Left lung (tissue), 10 donors: ENCODE measurements around the gene HINT3. TPM values are rescaled to one million over a fixed set of nuclear protein-coding genes. Genes with fewer than 3 reads are reported as not detected.
A peak's percentile ranks its signal among the peaks of the same experiment; 100 is the strongest.

ENCODE experiments used
- ATAC-seq: fragments of 200-7000 bp; cut with Tn5 transposase; one replicate; pipeline ENCODE4 v1.9.1; 2020; ENCODE audit warnings: moderate library complexity
- DNase-seq, 4 donors: peaks; one replicate each; pipeline ENCODE4 v3.0.0-alpha.2; 2013 to 2020
- H3K27ac ChIP-seq, 2 donors: fragments of 200-600 bp; sonication (generic) in 1 of 2; one replicate each; pipeline versions ENCODE4 v1.5.0 to v1.8.0; 2020 to 2021
- H3K27me3 ChIP-seq, 2 donors: fragments of 200-600 bp; sonication (generic) in 1 of 2; one replicate each; pipeline versions ENCODE4 v1.5.0 to v1.8.0; 2020 to 2021
- H3K36me3 ChIP-seq, 2 donors: fragments of 200-600 bp; sonication (generic) in 1 of 2; one replicate each; pipeline versions ENCODE4 v1.5.0 to v1.8.0; 2020 to 2021
- H3K4me1 ChIP-seq, 2 donors: fragments of 200-600 bp; one replicate each; pipeline ENCODE4 v1.8.0; 2021
- H3K4me3 ChIP-seq, 2 donors: fragments of 200-600 bp; sonication (generic) in 1 of 2; one replicate each; pipeline versions ENCODE4 v1.5.0 to v1.8.0; 2020 to 2021; ENCODE audit warnings: mild to moderate bottlenecking in 1 of 2
- H3K9me3 ChIP-seq, 2 donors: fragments of 200-600 bp; sonication (generic) in 1 of 2; one replicate each; pipeline versions ENCODE4 v1.5.0 to v1.8.0; 2020 to 2021
- CTCF ChIP-seq, 2 donors: fragments of 200-600 bp; sonication (generic) in 1 of 2; IDR thresholded peaks; one replicate each; pipeline versions ENCODE4 v1.5.0 to v1.8.0; 2021; ENCODE audit warnings: antibody characterized with exemption in 2 of 2
- intact Hi-C, 2 donors: fragments of 100-400 bp; cut with DNase I; formaldehyde crosslinking; loops; one replicate each; pipeline versions ENCODE4 v1.11.2 to v1.14.2; 2022
- polyA plus RNA-seq, 6 donors: library from polyadenylated mRNA; unstranded; fragments of 120-200 nt; gene quantifications; one replicate each; pipeline ENCODE4 v1.2.1, GENCODE V29; 2013; ENCODE audit not compliant: insufficient read length in 6 of 6
- total RNA-seq, 2 donors: library from RNA; stranded (reverse); fragmentation: NEBNext Ultra II Directional; extraction: Animal tissue kit (Norgen Biotek cat#: 25700); gene quantifications; one replicate each; pipeline ENCODE4 v1.2.1, GENCODE V29; 2021
- donor health status: DM: no; HTN: yes; CAD: no.
- donor health status: DM: no; HTN: no; CAD: no.

The HINT3 gene
- total and polyA plus RNA-seq, 8 donors: 18.3 to 29.7 (median 23.9) TPM

DNA sequence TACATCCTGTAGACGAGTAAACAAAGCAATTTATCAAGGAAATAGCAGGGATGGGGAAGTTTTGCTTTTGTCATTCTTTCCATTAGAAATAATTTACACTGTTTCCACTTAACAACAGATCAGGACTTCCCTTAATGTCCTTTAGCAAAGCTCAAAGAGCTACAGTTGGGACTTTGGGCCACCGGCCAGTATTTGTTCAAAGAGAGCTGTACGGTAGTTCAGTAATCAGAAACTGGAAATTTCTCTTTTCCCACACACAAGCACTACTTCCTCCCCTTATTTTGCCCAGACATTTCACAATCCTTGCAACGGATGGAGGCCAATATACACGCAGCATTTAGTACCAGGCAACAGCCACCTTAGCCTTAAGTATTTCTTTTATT, 12.1 kb upstream of the HINT3 start:
- intact Hi-C loops: no loop called here
- Histone ChIP-seq H3K4me1 (peaks cover 15 to 61% of the 10 kb centered on the region in 2 donors), H3K4me3 (no peak overlapping the region), H3K27me3 (no peaks in the 10 kb centered on the region), H3K27ac (peak overlapping the region; percentile 68 to 75), H3K36me3 (no peaks in the 10 kb centered on the region), H3K9me3 (no peaks in the 10 kb centered on the region)
- DNase-seq (peak in 3 of 4 donors; percentile 50 to 85 (median 80)), ATAC-seq (peak; percentile 66)
- no peak for TF ChIP-seq CTCF (IDR thresholded peaks at IDR 0.05)

GRCh38 chr6:125944896-125945295, 11.7 kb upstream of the HINT3 start:
- no peak for TF ChIP-seq CTCF (IDR thresholded peaks at IDR 0.05)
- Histone ChIP-seq H3K27me3 (no peaks in the 10 kb centered on the region), H3K4me3 (no peak overlapping the region), H3K27ac (peak overlapping the region; percentile 68 to 75), H3K9me3 (no peaks in the 10 kb centered on the region), H3K36me3 (no peaks in the 10 kb centered on the region), H3K4me1 (peaks cover 15 to 61% of the 10 kb centered on the region in 2 donors)
- DNase-seq (no peak), ATAC-seq (no peak)
- intact Hi-C loops: no loop called here

- no peaks in the 10 kb centered on the region for H3K36me3 ChIP-seq
- no peak overlapping the region for H3K4me3 ChIP-seq
- ATAC-seq: peak; percentile 30
- DNase-seq: no peak
- peak overlapping the region; percentile 68 to 75 for H3K27ac ChIP-seq
- intact Hi-C loops: no loop called here
- no peaks in the 10 kb centered on the region for H3K27me3 ChIP-seq
- TF ChIP-seq CTCF (IDR thresholded peaks at IDR 0.05): no peak
- H3K9me3 ChIP-seq: no peaks in the 10 kb centered on the region
- peaks cover 14 to 61% of the 10 kb centered on the region in 2 donors for H3K4me1 ChIP-seq
Observed at GRCh38 chr6:125945378-125946141, 11.0 kb upstream of the HINT3 start.

DNA sequence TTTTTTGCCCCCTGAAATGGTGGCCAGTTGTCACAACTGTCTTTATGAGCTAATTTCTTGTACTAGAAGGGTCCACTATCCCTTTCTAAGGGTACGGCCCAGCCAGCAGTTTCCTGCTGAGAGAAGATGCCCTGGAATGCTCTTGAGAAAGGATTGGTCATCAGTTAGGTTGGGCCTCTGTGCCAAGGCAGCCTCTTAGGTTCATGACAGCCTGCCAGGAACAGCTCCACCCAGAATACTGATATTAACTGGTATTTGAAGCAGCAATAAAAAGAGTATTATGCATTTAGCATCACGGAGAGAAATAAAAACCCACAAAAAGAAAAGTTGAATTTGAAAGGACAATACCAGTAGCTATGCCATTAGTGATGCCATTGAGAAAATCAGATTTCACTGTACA, 9.0 kb upstream of the HINT3 start:
- H3K27me3 ChIP-seq: no peaks in the 10 kb centered on the region
- H3K4me1 ChIP-seq: peaks cover 12 to 58% of the 10 kb centered on the region in 2 donors
- intact Hi-C loops: no loop called here
- H3K9me3 ChIP-seq: no peaks in the 10 kb centered on the region
- no peaks in the 10 kb centered on the region for H3K36me3 ChIP-seq
- H3K4me3 ChIP-seq: no peak overlapping the region
- ATAC-seq (peak; percentile 64), DNase-seq (peak in 2 of 4 donors; percentile 31 to 68)
- no peak for TF ChIP-seq CTCF (IDR thresholded peaks at IDR 0.05)
- peak overlapping the region; percentile 68 to 75 for H3K27ac ChIP-seq

DNA sequence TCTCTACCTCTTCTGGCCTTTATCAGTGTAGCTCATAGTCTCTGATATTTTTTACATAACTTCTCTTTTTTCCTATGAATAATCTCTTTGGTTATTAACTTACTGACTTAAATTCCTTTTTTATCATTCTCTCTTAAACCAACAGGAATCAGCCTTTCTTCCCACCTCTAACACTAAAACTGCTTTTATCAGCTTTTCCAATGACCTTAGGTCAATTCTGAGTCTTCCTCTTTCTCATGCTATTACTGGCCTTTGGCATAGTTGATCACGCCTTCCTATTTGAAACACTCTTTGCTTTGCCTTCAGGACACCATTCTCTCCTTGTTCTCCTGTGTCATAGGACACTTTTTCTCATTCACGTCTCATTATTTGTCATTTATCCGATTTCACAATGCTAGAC, 8.1 kb upstream of the HINT3 start:
- Histone ChIP-seq H3K27ac (peak overlapping the region; percentile 68 to 69), H3K36me3 (no peaks in the 10 kb centered on the region), H3K9me3 (no peaks in the 10 kb centered on the region), H3K4me3 (no peak overlapping the region), H3K4me1 (peaks cover 12 to 52% of the 10 kb centered on the region in 2 donors), H3K27me3 (no peaks in the 10 kb centered on the region)
- intact Hi-C loops: no loop called here
- no peak for TF ChIP-seq CTCF (IDR thresholded peaks at IDR 0.05)
- DNase-seq: no peak
- no peak for ATAC-seq
